SW480 (cell line): ENCODE measurements around the gene SBSN.
A peak's percentile ranks its signal among the peaks of the same experiment; 100 is the strongest.

Experiments used
- DNase-seq: peaks from one replicate; pipeline ENCODE4 v3.0.0-alpha.2; 2016; ENCODE audit warnings: low spot score

The SBSN gene

DNA sequence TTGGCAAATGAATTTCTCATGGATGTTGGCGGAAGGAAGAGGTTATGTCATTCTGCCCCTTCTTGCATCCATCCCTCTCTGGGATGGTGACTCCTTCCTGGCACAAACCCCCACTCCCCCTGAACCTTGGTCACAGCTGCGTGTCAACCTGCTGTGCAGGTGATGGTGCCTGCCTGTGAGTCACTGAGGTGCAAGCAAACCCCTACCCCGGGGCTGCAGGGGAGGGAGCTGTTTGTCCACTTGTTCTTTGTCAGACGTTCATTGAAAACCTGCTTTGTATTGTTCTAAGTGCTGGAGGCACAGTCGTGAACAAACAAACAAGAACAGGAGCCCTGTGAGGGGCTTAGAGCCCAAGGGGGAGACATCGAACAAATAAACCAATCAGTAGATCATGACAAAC is 3.2 kb upstream of the SBSN start:
- DNase-seq: no peak

DNA sequence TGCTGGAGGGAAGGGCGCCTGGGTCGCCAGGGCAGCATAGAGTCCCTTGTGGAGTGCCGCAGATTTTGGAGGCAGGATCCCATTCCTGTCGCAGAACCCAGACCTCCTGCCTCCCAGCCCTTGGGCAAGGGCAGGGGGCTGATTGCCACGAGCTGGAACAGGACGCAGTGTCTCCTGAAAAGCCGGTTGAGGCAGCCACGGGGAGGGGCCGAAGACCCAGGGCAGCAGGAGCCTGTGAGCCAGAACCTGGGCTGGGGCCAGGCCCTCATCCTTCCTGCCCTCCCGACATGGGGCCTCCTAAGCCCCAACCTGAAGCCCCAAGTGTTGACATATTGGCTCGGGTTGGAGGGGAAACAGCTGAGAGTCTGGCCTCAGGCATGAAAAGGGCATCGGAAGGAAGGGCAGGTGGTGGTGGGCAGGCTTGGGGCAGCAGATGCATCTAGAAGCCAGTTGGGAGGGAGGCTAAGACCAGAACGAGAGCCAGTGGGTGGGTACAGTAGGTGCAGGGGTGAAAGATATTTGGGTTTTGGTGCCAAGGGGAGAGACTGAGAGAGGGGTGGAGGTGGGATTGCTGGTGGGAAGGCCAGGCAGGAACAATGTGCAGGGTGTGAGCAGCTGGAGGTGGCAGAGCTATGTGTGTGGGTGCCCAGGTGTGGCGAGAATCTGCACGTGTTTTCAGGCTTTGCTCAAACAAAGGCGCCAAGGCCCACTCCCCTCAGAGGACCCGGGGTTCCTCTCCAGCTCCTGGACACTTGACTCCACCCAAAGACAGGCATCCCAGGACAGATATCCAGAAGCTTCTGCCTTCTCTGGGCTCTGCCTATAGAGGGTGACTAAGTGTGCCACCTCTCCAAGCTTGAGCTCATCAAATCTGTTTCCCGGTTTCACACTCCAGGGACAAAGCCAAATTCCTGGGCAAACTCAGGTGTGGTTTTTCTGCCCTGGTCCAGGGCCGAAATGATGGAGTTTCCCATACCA is 1.4 kb upstream of the SBSN start:
- no peak for DNase-seq

DNA sequence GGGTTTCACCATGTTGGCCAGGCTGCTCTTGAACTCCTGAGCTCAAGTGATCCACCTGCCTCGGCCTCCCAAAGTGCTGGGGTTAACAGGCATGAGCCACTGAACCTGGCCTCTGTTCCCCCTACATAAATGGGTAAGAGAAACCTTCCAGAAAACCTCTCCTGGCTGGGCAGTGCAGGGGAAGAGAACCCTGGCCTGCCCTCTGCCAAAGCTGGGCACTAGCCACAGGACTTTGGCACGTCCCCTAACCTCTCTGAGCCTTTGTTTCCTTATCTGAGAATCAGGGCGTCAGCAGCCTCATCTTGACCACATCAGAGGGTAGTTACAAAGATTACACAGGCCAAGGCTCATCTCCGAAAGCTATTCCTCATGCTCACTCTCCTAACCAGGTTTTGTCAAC is 2.2 kb downstream of the SBSN start:
- DNase-seq: peak; percentile 53

DNA sequence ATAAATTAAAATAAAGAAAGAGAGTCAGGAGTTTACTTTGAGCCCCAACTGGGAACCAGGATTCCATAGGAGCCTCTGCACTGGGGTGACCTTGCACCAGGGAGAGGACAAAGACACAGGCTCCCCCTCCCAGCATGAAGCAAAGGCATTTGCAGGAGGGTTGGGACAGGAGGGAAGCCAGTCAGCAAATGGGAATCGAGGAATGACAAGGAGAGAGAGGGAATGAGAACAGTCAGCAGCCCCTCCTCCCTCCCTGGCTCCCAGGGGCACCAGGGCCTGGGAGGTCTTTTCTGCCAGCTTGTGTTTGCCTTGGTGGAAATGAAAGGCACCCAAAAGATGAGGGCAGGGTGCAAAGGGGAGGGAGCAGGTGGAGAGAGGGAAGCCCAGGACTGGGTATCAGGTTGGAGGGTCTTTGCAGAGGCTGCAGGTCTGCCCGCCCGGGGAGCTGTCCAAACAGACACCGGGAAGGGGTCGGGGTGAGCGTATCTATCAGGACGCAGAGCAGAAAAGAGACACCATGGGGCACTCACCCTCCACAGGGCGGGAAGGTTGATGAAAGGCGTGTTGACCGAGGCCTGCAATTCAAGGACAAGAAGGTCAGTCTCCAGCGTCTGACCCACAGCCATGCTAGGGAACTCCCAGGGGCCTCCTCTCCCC is 3.8 kb downstream of the SBSN start:
- no peak for DNase-seq

DNA sequence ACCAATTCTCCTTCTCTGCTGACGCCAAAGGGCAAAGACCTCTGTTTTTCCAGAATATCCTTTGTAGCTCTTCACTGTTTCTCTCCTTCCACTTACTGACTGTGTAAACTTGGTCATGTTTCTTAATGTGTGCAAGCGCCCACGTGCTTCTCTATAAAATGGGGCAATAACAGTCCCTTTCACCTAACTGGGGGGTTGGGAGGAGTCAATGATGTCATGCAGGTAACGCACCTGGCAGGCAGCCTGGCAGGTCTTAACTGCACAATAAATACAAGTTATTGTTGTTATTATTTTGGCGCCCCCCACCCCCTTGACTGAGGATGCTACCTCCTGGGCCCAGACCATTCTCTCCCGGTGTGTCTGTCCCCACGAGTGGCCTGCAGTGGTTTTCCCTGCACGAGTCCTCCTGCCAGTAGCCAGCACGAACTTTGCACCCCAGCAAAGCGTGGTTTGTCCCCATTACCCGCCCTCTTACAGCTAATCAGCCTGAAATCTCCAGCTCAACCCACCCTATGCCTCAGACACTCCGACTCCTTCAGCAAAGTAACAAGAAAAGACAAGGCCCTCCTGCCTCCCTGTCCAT is 5.3 kb downstream of the SBSN start:
- no peak for DNase-seq

DNA sequence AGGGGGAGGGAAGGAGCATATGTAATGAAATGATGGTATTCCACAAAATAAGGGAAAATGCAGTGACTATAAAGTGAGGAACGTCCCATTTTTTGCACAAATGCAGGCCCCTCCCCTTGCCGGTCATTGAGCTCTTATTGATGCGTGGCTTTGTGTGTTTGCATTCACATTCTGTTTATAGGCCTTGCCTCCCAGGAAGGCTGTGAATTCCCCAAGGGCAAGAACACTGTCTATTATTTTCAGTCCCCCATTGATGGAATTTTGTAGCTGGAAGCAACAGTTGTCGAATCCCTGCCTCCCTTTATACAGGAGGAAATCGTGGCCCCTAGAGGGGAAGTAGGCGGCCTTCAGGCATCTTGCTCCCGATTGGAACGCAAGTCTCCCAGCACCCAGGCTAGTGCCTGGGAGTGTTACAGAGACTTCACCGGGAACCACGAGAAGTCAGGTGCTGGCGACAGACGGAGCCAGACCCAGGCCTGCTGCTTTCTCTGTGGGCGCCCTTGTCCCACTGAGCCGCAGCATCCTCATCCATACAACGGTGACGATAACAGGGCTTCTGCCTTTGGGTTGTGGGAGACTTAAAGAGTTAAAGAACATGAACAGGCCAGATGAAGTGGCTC is 6.9 kb downstream of the SBSN start:
- DNase-seq: no peak

DNA sequence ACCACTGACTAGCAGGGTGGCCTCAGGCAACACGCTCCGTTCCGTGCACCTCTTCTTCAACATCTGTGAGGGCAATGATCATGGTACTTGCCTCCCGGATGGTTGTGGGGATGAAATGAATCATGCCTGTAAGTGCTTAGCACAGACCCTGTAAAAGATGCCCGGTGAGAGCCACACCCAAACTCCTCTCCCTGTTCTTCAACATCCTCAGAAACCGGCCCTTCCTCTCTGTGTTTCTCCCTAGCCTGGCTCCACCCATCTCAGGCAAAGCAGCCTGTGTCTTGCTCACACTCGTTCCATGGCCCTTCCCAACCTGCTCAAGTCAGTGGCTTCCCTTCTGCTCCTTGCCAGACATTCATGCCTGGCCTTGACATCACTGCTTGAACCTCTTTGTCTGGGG is 8.8 kb downstream of the SBSN start:
- peak; percentile 53 for DNase-seq

DNA sequence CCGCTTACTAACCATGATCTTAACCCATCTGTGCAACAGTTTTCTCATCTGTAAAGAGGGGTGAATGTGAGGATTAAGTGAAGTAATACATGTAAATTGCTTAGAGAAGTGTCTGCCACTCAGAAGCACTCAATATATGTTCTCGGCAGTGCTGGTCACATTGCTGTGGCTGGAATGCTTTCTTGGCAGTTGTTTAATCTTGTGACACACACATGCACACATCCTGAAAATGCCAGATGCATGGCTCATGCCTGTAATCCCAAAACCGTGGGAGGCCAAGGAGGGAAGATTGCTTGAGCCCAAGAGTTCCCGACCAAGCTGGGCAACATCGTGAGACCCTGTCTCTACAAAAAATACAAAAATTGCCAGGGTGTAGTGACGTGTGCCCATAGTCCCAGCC is 9.8 kb downstream of the SBSN start:
- DNase-seq: peak; percentile 69

DNA sequence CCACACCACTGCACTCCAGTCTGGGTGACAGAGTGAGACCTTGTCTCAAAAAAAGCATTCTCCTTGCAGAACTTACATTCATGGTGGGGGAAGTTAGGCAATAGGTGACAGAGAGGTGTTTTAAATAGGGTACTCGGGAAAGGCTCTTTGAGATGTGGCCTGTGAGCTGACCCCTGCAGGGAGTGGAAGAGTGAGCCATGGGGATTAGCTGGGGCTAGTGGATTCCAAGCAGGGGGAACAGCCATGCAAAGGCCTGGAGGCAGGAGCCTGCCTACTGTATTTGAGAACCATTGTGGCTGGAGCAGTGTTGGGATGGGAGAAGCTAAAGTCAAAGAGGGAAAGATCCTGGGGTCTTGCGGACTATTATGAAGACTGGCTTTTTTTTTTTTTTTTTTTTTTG is 10.8 kb downstream of the SBSN start:
- DNase-seq: no peak

DNA sequence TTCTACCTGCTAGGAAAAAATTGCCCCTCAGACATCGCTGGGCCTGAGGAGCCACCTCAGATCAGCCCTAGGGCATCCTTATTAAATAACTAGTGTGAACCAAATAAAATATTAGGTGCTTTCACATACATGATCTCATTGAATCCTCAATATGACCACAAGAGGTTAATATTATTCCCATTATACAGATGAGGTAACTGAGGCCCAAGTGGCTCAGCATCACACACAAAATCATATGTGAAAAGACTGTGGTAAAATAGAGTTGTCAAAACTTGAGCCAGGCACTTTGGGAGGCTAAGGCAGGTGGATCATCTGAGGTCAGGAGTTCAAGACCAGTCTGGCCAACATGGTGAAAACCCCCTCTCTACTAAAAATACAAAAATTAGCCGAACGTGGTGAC is 11.8 kb downstream of the SBSN start:
- no peak for DNase-seq

DNA sequence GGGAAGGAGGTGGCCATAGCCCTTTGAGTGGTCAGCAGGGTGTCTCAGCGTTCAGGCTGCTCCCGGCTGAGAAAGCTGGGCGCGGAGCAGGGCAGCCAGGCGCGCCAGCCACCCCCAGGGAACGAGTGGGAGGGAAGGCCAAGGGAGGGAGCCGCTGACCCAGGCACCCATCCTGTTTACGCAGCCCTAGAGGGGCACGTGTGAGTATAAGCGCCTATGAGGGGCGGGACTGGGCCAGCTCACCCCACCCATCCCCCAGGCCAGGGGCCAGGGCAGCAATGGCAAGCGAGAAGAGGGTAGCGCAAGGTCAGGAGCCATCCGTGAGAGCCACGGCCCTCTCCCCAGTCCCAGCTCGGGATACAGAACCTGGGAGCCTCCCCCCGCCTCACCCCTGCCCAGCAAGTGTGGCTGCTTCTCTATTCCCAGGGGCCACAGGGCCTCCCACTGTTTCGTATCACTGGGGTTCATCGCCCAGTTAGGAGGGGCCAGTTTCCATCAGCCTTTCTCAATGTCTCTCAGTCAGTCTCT is 13.8 kb downstream of the SBSN start:
- peak; percentile 51 for DNase-seq

DNA sequence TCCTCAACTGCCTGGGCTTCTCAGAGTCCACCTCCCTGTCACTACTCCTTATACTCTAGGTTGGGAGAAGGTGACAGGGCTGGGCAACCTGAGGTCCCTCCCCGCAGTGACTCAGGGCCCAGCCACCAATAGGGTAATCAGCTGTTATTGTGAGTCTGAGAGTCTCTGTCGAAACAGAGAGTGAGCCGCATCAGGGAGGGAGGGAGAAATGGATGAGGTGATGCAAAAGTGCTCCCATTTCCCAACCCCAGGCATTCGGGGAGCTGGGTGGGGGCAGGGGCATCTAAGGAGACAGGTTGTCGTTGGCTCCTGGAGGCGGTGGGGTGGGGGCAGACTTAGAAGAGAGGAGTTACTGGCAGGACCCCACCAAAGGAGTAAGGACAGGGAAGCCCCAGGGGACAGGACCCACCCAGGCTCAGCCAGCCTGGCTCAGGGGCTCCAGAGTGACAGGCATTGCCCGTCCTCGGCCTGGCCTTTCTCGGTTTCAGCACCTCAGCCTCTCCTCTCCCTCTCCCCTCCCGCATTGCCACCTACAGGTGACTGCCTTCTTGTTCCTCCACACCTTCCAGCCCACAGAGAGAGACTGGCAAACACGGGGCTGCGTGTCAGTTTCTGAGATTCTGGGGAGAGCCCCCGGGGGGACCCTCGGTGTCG is 14.4 kb downstream of the SBSN start, which contains the start of gene DMKN:
DMKN (minus strand) TSS at position 22 of the 654 bp plus-strand sequence. CDS start 174 bp downstream, outside the sequence.
- peak; percentile 68 for DNase-seq

DNA sequence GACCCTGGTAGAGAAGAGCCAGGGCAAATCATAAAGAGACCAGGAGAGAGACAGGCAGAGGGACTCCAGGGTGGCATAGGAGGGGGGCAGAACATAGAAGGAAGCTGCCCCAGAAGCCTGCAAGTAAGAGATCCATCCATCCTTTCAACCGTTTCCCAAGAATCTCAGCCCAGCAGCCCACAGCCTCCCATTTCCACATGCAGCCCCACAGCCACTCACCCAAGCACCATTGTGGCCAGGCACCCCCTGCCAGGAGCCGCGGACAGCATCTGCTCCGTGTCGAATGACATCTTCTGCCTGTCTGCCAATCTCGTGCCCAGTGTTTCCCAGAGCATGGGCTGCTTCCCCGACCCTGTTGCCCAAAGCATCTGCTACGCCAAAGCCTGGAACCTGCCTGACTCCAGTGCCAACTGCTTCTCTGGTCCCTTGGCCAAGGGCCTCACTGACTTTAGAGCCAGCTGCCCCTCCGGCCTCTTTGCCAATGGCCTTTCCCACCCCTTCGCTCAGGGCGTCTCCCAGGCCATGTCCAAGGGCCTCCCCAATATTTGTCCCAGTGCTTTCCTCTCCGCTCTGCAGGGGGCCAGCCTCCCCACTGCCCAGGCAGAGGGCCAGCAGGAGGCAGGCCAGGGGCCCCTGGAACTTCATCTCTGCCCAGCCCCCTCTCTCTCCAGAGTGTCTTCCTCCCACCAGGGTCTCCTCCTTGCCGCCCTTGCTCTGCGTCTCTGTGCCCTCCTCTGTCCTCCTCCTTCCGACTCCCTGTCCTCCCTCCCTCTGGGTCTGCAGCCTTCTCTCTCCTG is 15.1 kb downstream of the SBSN start:
- DNase-seq: no peak

DNA sequence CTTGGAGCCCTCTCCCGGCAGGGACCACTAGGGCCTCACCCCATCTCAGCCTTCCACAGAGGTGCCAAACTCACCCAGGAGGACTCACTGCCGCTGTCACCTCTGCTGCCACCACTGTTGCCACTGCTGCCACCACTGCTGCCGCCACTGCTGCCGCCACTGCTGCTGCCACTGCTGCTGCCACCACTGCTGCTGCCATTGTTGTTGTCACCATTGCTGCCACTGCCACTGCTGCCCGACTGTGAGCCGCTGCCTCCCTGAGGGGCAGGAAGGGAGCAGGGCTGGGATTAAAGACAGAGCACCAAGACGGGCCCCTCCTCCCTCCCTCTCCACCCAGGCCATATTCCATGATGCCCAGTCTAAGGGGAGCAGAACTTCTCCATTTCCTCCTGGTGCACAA is 16.8 kb downstream of the SBSN start:
- no peak for DNase-seq

DNA sequence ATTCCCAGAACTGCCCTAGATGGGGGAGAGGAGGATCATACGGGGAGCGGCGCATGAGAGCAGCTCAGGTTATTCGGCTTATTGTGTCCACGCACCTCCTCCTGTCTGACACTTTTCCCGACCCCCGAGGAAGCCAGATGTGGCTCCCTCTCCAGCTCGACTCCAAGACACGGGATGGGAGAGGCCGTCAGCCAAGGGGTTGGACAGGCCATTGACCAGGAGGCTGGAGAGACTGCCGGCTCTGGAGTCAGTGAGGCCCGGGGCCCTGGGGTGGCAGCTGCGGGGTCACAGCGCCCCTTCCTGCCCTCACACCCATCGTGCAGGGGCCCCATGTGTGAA is 17.5 kb downstream of the SBSN start:
- DNase-seq: no peak

DNA sequence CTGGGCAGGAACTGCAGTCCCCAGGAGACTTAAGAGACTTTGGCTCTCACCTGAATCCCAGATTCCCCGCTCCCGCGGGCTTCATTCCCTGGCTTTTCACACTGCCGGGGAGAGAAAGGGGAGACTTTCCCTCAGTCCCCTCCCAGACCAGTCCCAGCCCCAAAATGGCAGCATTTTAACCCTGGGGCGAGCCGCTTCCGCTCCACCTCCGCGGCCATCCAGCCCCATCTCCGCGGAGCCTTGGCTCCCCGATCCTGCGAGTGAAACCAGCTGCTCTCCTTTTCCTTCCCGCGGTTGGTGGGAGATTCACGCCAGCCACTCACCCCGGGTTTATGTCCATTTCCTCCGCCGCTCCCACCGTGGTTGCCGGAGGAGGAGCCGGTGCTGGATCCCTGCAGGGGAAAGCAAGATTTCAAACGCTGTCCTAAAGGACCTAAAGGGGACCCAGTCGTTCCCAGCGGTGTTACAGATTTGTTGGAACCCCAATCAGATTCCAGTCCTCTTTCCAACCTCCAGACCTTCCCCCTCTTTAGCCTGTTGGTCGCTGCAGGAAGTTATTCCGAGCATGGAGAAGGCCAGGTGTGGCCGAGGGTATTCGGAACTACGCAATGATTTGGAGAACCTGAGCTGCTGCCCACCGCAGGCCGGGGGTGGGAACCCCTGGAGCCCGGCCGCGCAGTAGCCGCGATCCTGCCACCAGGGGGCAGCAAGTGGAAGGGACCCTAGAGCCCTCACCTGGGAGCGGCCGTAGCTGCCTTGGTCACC is 18.1 kb downstream of the SBSN start:
- peak; percentile 96 for DNase-seq

DNA sequence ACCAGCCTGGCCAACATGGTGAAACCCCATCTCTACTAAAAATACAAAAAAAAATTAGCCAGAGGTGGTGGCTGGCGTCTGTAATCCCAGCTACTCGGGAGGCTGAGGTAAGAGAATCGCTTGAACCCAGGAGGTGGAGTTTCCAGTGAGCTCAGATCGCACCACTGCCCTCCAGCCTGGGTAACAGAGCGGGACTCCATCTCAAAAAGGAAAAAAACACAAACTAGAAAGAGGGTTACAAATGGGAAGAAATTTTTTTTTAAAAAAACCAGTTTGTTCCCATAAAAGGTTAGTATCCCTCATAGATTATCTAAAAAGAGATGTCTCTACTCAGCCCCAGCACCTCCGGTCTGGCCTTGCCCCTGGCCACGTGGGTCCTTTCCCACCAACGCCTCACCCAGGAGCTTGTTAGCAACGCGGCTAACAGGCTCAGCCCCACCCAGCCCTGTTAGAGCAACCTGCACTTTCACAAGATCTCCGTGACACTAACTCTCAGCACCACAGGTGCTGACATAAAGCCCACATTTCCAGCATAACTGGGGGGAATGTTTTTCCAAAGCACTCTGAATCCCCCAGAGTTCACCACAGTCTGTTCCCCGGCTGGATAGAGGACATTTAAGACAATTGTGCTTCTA is 19.0 kb downstream of the SBSN start:
- peak; percentile 92 for DNase-seq

DNA sequence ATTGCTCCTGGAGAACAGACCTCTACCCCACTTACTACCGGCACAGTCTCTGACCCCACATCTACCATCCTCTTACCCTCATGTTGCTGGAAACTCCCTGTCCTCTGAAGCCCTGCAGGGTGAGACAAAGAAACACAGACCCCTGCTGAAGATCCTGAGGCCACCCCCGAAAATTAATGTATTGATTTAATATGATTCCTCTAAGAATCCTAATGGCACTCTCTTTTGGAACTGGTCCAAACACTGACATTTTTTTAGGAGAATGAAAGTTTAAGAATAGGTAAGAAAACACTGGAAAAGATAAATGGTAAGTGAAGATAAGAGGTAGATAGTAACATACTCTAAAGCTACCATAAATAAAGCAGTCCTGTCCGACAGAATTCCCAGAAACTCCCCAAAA is 20.0 kb downstream of the SBSN start:
- no peak for DNase-seq

DNA sequence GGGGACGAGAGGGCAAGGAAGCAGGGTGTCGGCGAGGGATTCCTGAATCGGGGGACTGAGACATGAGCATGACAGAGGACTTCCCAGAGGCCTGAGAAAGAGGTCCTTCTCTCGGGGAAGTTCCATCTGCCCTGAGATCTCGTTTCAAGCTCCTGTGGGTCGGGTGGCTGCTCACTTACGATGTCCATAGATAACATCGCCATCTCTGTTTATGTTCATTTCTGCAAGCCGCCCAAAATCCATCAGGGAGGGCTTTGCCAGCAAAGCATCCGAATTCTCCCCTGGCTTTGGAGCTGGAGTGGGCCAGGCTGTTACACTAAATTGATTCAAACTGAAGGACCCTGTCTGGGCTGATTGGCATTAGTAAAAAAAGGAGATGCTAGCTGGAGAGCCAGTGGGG is 20.6 kb downstream of the SBSN start:
- no peak for DNase-seq

DNA sequence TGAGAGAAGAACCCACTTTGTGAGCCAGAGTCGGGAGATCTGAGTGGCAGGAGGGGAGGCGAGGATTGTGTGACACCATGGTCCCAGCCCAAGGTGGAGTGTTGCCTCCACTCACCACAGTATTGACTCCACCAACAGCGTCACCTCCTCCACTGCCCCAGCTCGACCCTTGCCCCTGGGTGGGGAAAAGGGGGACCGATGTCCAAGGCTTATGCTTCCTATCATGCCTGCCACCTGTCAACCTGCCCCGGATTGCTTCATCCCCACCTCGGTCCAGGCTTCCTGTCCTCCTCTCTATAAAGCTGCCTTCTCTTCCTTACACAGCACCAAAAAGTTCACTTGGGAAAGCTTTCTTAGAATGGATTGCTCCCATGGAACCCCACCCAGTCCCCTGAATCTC is 22.1 kb downstream of the SBSN start:
- DNase-seq: no peak
